Measurements from ENCODE around the gene LINGO3.

DNA sequence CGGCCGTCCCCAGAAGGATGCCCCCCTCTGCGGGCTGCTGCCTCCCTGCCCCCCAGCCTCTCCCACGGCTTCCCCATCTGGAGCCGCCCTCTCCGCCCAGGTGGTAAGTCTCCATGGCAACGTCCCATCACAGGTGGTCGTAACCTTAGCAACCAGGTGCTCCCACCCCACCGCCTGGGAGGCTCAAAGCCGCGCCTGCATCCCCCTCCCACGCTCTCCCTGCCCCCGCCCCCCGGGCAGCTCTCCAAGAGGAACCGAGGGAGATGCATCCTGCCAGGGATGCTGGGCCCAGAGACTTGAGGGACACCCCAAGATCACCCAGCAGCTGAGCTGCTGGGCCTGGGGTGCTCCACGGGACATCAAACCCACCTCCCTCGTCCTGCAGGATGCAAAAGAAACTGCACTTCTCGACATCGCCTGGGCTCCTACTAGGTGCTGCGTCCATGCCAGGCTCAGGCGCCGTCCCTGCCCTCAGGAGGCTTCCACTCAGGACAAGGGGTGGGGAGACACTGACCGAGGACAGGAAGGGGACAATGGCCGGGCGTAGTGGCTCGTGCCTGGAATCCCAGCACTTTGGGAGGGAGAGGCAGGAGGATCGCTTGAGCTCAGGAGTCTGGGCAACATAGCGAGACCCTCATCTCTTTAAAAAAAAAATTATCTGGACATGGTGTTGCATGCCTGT, 5.0 kb upstream of the LINGO3 start:
- TF ChIP-seq, protein P1, sequence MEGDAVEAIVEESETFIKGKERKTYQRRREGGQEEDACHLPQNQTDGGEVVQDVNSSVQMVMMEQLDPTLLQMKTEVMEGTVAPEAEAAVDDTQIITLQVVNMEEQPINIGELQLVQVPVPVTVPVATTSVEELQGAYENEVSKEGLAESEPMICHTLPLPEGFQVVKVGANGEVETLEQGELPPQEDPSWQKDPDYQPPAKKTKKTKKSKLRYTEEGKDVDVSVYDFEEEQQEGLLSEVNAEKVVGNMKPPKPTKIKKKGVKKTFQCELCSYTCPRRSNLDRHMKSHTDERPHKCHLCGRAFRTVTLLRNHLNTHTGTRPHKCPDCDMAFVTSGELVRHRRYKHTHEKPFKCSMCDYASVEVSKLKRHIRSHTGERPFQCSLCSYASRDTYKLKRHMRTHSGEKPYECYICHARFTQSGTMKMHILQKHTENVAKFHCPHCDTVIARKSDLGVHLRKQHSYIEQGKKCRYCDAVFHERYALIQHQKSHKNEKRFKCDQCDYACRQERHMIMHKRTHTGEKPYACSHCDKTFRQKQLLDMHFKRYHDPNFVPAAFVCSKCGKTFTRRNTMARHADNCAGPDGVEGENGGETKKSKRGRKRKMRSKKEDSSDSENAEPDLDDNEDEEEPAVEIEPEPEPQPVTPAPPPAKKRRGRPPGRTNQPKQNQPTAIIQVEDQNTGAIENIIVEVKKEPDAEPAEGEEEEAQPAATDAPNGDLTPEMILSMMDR (IDR thresholded peaks at IDR 0.05 in 2 of 3, conservative IDR thresholded peaks at IDR 0.05 in 1 of 3; ENCODE audit: control insufficient read depth in 2 of 3, extremely low read depth in 1 of 3, insufficient read depth in 1 of 3, low read depth in 3 of 3, low read length in 3 of 3): no peak
- TF ChIP-seq ESRRA (IDR thresholded peaks at IDR 0.05; ENCODE audit: low read length) (no peak), BACH1 (IDR thresholded peaks at IDR 0.05; ENCODE audit: borderline replicate concordance) (no peak), ZNF207 (IDR thresholded peaks at IDR 0.05; ENCODE audit: borderline replicate concordance) (no peak), GABPA (IDR thresholded peaks at IDR 0.05; ENCODE audit: low read depth) (no peak), MEF2B (IDR thresholded peaks at IDR 0.05; ENCODE audit: partially characterized antibody, poor library complexity, severe bottlenecking) (no peak), POLR2A (IDR thresholded peaks at IDR 0.05; ENCODE audit: low read depth, low read length) (no peak), RBBP5 (conservative IDR thresholded peaks at IDR 0.05) (no peak), EZH2 (IDR thresholded peaks at IDR 0.05; ENCODE audit: borderline replicate concordance, control insufficient read depth, low read depth, low read length) (no peak)
- TF ChIP-seq, protein P2, sequence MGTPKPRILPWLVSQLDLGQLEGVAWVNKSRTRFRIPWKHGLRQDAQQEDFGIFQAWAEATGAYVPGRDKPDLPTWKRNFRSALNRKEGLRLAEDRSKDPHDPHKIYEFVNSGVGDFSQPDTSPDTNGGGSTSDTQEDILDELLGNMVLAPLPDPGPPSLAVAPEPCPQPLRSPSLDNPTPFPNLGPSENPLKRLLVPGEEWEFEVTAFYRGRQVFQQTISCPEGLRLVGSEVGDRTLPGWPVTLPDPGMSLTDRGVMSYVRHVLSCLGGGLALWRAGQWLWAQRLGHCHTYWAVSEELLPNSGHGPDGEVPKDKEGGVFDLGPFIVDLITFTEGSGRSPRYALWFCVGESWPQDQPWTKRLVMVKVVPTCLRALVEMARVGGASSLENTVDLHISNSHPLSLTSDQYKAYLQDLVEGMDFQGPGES (IDR thresholded peaks at IDR 0.05): no peak
- TF ChIP-seq, protein P3, sequence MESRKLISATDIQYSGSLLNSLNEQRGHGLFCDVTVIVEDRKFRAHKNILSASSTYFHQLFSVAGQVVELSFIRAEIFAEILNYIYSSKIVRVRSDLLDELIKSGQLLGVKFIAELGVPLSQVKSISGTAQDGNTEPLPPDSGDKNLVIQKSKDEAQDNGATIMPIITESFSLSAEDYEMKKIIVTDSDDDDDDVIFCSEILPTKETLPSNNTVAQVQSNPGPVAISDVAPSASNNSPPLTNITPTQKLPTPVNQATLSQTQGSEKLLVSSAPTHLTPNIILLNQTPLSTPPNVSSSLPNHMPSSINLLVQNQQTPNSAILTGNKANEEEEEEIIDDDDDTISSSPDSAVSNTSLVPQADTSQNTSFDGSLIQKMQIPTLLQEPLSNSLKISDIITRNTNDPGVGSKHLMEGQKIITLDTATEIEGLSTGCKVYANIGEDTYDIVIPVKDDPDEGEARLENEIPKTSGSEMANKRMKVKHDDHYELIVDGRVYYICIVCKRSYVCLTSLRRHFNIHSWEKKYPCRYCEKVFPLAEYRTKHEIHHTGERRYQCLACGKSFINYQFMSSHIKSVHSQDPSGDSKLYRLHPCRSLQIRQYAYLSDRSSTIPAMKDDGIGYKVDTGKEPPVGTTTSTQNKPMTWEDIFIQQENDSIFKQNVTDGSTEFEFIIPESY (IDR thresholded peaks at IDR 0.05): no peak
- TF ChIP-seq, protein P4, sequence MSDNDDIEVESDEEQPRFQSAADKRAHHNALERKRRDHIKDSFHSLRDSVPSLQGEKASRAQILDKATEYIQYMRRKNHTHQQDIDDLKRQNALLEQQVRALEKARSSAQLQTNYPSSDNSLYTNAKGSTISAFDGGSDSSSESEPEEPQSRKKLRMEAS (IDR thresholded peaks at IDR 0.05; ENCODE audit: low read depth, low read length): no peak

Measured in GM12878 (cell line).